Duodenal mucosa (tissue), 2 donors: ENCODE measurements around the gene C20orf204.
A peak's percentile ranks its signal among the peaks of the same experiment; 100 is the strongest.

Source experiments
- H3K27ac ChIP-seq: one replicate; pipeline ENCODE4 v1.7.0; 2013; ENCODE audit warnings: low read depth, low read length
- H3K27me3 ChIP-seq, 2 donors: one replicate each; pipeline ENCODE4 v1.7.0; 2013; ENCODE audit warnings: low read length in 2 of 2, control low read depth in 1 of 2; ENCODE audit not compliant: insufficient read depth in 2 of 2, control insufficient read depth in 1 of 2
- H3K36me3 ChIP-seq, 2 donors: one replicate each; pipeline ENCODE4 v1.7.0; 2013; ENCODE audit warnings: low read length in 2 of 2, control low read depth in 1 of 2; ENCODE audit not compliant: insufficient read depth in 2 of 2, control insufficient read depth in 1 of 2
- H3K4me1 ChIP-seq, 2 donors: one replicate each; pipeline ENCODE4 v1.7.0; 2013; ENCODE audit warnings: low read length in 2 of 2, control low read depth in 1 of 2; ENCODE audit not compliant: insufficient read depth in 2 of 2, control insufficient read depth in 1 of 2
- H3K4me3 ChIP-seq, 2 donors: one replicate each; pipeline ENCODE4 v1.7.0; 2013; ENCODE audit warnings: low read length in 2 of 2, low read depth in 1 of 2
- H3K9ac ChIP-seq, 2 donors: one replicate each; pipeline ENCODE4 v1.7.0; 2013; ENCODE audit warnings: low read length in 2 of 2, low read depth in 1 of 2
- H3K9me3 ChIP-seq, 2 donors: one replicate each; pipeline ENCODE4 v1.7.0; 2013; ENCODE audit warnings: low read length in 2 of 2, control low read depth in 1 of 2; ENCODE audit not compliant: control insufficient read depth in 1 of 2

The C20orf204 gene

GRCh38 chr20:64079273-64080012, 43.5 kb downstream of the C20orf204 start, which contains the start of gene RGS19:
Gene RGS19, minus strand, starts transcription at chr20:64079518. Its CDS starts 2,632 bp downstream, at chr20:64076886.
- Histone ChIP-seq H3K9ac (peak within 1 kb of the TSS; percentile 54 to 68), H3K36me3 (peaks cover 0 to 5% of the 10 kb centered on the region in 2 donors), H3K9me3 (no peaks in the 10 kb centered on the region), H3K4me3 (peak within 1 kb of the TSS; percentile 71), H3K27ac (peak within 1 kb of the TSS; percentile 42), H3K4me1 (peaks cover 8 to 38% of the 10 kb centered on the region in 2 donors), H3K27me3 (peaks cover 13 to 32% of the 10 kb centered on the region in 2 donors)

GRCh38 chr20:64080013-64080812, 44.2 kb downstream of the C20orf204 start, which contains the start of gene OPRL1:
Gene OPRL1, plus strand, starts transcription at chr20:64080082. Its CDS starts 12,639 bp downstream, at chr20:64092721.
- Histone ChIP-seq H3K4me3 (peak within 1 kb of the TSS; percentile 71), H3K36me3 (peaks cover 0 to under 1% of the 10 kb centered on the region in 2 donors), H3K4me1 (peaks cover 8 to 39% of the 10 kb centered on the region in 2 donors), H3K27ac (peak within 1 kb of the TSS; percentile 42), H3K27me3 (peaks cover 15 to 40% of the 10 kb centered on the region in 2 donors), H3K9me3 (no peaks in the 10 kb centered on the region), H3K9ac (peak within 1 kb of the TSS; percentile 54 to 68)

- peak overlapping the region in 1 of 2 donors; percentile 57 for H3K4me3 ChIP-seq
- H3K36me3 ChIP-seq = no peaks in the 10 kb centered on the region
- peaks cover 8 to 39% of the 10 kb centered on the region in 2 donors for H3K4me1 ChIP-seq
- H3K9ac ChIP-seq = no peak overlapping the region
- peaks cover 20 to 44% of the 10 kb centered on the region in 2 donors for H3K27me3 ChIP-seq
- no peaks in the 10 kb centered on the region for H3K9me3 ChIP-seq
- H3K27ac ChIP-seq = no peak overlapping the region
Observed at GRCh38 chr20:64080813-64081623, 45.0 kb downstream of the C20orf204 start.

- Histone ChIP-seq H3K36me3 (no peaks in the 10 kb centered on the region), H3K4me1 (peaks cover 8 to 39% of the 10 kb centered on the region in 2 donors), H3K9me3 (no peaks in the 10 kb centered on the region), H3K27ac (no peak overlapping the region), H3K4me3 (no peak overlapping the region), H3K9ac (no peak overlapping the region), H3K27me3 (peaks cover 22 to 49% of the 10 kb centered on the region in 2 donors)
Observed at GRCh38 chr20:64081624-64081964, 45.6 kb downstream of the C20orf204 start.

GRCh38 chr20:64082126-64082731, 46.2 kb downstream of the C20orf204 start:
- Histone ChIP-seq H3K9ac (no peak overlapping the region), H3K36me3 (no peaks in the 10 kb centered on the region), H3K9me3 (no peaks in the 10 kb centered on the region), H3K27me3 (peaks cover 22 to 53% of the 10 kb centered on the region in 2 donors), H3K4me1 (peaks cover 8 to 39% of the 10 kb centered on the region in 2 donors), H3K4me3 (no peak overlapping the region), H3K27ac (no peak overlapping the region)

- Histone ChIP-seq H3K27me3 (peaks cover 22 to 53% of the 10 kb centered on the region in 2 donors), H3K4me1 (peaks cover 8 to 33% of the 10 kb centered on the region in 2 donors), H3K27ac (no peak overlapping the region), H3K36me3 (no peaks in the 10 kb centered on the region), H3K9me3 (no peaks in the 10 kb centered on the region), H3K9ac (no peak overlapping the region), H3K4me3 (peak overlapping the region in 1 of 2 donors; percentile 40)
Observed at GRCh38 chr20:64082820-64083377, 46.9 kb downstream of the C20orf204 start.

GRCh38 chr20:64083378-64083803, 47.4 kb downstream of the C20orf204 start:
- Histone ChIP-seq H3K9me3 (no peaks in the 10 kb centered on the region), H3K4me3 (peak overlapping the region in 1 of 2 donors; percentile 55), H3K4me1 (peaks cover 8 to 28% of the 10 kb centered on the region in 2 donors), H3K36me3 (no peaks in the 10 kb centered on the region), H3K27ac (no peak overlapping the region), H3K27me3 (peaks cover 25 to 48% of the 10 kb centered on the region in 2 donors), H3K9ac (no peak overlapping the region)

GRCh38 chr20:64083804-64084684, 48.1 kb downstream of the C20orf204 start, which contains the start of gene LKAAEAR1:
Gene LKAAEAR1, minus strand, starts transcription at chr20:64084398. Its CDS starts 179 bp downstream, at chr20:64084219.
- Histone ChIP-seq H3K9me3 (no peaks in the 10 kb centered on the region), H3K27me3 (peaks cover 29 to 42% of the 10 kb centered on the region in 2 donors), H3K9ac (no peak within 1 kb of the TSS), H3K4me3 (peak within 1 kb of the TSS in 1 of 2 donors; percentile 55), H3K36me3 (no peaks in the 10 kb centered on the region), H3K4me1 (peaks cover 2 to 22% of the 10 kb centered on the region in 2 donors), H3K27ac (no peak within 1 kb of the TSS)
